Nucleus accumbens (tissue), 56 donors: Measurements from ENCODE around the gene SLC17A7.
"Not testable (repeated sequence)": the region's sequence is repeated elsewhere in the genome, so short reads cannot be mapped to it uniquely, and the experiment has no call there.

Experiments
- DNase-seq, 56 donors: peaks; one replicate each; lab custom pipeline; 2025; lab: John Stamatoyannopoulos, UW

Gene SLC17A7

DNA sequence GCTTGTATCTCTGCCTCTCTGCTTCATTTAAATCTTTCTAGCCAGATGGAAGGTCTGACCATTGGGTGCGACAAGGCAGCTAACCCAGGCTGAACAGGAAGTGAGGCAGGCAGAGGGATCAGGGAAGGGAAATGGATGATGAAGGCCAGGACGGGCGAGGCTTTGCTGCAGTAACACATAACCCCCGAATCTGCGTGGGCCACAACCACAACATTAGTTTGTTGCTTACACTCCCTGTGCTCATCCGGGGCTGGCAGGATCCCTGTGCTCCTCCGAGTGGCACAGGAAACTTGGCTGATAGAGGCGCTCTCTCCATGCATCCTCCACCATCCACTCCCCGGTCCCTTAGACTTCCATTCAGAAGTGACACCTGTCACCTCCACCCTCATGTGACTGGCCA, 31.6 kb upstream of the SLC17A7 start:
- DNase-seq = no peak

- DNase-seq = no peak
Measured at GRCh38 chr19:49470615-49470978, 29.3 kb upstream of the SLC17A7 start.

DNA sequence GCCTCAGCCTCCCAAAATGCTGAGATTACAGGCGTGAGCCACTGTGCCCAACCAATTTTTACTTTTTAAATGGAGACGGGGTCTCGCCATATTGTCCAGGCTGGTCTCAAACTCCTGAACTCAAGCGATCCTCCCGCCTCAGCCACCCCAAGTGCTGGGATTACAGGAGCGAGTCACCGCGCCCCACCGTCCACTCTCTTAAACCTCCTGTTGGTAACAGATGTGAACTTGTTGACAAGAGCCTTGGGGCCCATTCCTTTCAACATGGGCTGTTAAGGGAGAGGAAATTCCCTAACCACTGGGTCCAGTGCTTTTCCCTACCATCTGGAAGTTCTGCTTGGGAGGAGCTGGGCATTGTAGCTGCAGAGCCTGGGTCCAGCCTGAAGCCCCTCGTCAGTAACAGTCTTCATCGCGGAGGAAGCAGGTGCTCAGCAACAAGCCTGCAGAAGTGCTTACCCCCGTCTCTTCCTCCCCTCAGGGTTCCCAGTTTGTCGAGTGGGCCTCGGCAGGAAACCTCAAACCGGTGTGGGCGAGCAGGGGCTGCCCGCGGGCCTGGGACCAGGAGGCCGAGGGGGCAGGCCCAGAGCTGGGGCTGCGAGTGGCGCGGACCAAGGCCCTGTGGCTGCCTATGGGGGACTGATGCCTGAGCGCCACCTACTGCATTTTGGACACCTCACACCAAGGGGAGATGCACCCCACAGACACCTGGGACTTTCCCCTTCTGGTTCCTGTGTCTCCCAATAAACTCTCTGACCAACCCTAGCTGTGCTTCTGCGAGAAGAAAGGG, 28.7 kb upstream of the SLC17A7 start:
- no peak for DNase-seq

DNA sequence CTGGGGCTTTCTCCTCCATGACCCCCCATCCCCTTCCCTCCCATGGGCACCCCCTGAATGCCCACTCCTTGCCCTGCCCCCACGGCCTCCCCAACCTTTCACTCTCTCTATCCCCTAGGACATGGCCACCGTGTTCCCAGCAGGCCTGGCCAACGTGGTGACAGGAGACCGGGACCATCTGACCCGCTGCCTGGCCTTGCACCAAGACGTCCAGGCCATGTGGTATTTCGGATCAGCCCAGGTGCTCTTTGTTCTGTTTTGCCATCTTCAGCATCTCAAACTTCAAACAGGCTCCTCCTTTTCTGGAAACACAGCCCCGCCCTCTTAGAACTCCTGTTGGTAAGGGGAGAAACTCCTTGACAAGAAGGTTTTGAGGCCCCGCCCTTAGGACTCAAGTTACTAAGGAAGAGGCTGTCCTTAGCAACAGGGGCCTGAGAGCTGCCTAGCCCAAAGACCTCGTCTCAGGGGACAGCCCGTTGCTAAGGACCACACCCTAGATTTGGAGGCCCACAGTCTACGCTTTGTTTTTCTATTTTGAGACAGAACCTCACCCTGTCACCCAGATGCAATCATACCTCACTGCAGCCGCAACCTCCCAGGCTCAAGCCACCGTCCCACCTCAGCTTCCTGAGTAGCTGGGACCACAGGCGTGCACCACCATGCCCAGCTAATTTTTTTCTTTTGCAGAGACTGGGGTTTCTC, 27.6 kb upstream of the SLC17A7 start:
- peak in 1 of 56 donors; percentile 16 for DNase-seq

DNA sequence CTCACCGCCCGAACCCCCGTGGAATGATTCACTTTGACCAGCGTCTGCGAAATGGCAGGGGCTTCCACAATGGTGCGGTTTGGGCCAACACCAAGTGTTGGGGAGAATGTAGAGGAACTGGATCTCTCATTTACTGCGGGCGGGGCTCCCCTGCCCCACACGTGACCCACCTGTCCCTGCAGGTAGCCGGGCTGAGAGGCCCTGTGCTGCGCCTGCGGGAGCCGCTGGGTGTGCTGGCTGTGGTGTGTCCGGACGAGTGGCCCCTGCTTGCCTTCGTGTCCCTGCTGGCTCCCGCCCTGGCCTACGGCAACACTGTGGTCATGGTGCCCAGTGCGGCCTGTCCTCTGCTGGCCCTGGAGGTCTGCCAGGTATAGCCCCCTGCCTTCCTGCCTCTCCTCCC, 26.9 kb upstream of the SLC17A7 start:
- DNase-seq = no peak

- no peak for DNase-seq
Measured at GRCh38 chr19:49465371-49465770, 24.0 kb upstream of the SLC17A7 start.

DNA sequence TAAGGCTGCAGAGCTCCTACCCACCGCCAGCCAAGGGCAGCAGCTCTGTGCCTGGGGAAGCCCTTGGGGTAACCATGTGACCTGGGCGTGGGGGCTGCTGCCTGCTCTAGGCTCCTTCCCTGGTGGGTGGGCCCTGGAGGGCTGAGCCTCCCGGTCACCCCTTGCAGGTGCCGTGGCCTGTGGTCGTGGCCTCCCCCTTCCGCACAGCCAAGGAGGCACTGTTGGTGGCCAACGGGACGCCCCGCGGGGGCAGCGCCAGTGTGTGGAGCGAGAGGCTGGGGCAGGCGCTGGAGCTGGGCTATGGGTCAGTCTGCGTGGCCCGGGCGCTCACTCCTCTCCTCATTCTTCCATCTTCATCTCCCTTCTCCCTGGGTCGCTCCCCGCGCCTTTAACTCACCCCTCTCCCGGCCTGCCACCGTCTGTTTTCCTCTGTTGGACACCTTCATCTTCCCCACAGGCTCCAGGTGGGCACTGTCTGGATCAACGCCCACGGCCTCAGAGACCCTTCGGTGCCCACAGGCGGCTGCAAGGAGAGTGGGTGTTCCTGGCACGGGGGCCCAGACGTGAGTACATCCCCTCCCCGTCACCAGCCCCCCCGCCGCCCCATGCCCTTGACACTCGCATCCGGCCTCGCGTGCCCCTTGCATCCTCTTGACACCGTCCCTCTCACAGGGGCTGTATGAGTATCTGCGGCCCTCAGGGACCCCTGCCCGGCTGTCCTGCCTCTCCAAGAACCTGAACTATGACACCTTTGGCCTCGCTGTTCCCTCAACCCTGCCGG, 22.8 kb upstream of the SLC17A7 start:
- no peak for DNase-seq

- DNase-seq = no peak
Measured at GRCh38 chr19:49462492-49462891, 21.2 kb upstream of the SLC17A7 start.

DNA sequence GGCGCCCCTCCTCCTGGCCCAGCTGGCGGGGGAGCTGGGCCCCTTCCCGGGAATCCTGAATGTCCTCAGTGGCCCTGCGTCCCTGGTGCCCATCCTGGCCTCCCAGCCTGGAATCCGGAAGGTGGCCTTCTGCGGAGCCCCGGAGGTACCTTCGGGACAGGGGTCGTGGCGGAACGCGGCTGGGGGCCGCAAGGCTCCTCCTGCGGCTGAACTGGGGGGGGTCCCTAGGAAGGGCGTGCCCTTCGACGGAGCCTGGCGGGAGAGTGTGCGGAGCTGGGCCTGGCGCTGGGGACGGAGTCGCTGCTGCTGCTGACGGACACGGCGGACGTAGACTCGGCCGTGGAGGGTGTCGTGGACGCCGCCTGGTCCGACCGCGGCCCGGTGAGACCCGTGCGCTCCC, 20.3 kb upstream of the SLC17A7 start:
- no peak for DNase-seq

DNA sequence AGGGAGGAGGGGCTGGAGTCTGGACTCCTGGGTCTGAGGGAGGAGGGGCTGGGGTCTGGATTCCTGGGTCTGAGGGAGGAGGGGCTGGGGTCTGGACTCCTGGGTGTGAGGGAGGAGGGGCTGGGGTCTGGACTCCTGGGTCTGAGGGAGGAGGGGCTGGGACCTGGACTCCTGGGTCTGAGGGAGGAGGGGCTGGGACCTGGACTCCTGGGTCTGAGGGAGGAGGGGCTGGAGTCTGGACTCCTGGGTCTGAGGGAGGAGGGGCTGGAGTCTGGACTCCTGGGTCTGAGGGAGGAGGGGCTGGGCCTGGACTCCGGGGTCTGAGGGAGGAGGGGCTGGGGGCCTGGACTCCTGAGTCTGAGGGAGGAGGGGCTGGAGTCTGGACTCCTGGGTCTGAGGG, 19.8 kb upstream of the SLC17A7 start:
- not testable (repeated sequence) for DNase-seq

DNA sequence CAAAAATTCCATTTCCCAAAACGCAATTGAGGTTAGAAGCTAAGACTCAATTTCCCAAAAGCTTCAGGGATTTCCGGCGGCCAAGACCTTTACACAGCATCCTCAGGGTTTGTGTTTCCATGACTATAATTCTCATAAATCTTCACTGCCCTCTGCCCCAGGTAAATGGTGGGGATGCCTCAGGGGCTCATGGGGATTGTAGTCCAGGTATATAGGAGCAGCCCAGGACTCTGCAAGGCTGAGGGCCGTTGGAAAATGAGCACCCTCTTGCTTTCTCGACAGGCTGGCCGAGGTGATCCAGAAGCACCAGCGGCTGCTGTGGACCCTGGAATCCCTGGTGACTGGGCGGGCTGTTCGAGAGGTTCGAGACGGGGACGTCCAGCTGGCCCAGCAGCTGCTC, 18.1 kb upstream of the SLC17A7 start:
- no peak for DNase-seq

GRCh38 chr19:49458567-49458903, 17.2 kb upstream of the SLC17A7 start:
- DNase-seq = no peak

GRCh38 chr19:49456326-49456725, 15.0 kb upstream of the SLC17A7 start:
- no peak for DNase-seq

DNA sequence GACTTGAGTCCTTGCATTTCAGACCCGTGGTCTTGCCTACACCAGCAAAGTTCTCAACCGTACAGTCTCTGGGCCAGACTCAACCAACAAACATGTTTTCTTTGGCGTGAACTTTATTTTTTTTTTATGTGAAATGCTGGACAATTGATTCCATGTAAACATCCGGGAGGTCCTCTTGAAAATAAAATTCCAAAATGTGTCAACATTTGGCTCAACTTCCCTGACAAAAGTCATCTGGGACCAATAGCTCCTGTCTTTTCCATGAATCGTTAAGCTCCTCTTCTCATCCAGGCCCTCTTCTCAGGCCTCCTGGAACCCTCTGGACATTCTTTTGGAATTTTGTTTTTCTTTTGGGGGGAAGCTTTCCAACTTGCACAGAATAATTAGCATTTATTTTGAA, 14.4 kb upstream of the SLC17A7 start:
- no peak for DNase-seq

DNA sequence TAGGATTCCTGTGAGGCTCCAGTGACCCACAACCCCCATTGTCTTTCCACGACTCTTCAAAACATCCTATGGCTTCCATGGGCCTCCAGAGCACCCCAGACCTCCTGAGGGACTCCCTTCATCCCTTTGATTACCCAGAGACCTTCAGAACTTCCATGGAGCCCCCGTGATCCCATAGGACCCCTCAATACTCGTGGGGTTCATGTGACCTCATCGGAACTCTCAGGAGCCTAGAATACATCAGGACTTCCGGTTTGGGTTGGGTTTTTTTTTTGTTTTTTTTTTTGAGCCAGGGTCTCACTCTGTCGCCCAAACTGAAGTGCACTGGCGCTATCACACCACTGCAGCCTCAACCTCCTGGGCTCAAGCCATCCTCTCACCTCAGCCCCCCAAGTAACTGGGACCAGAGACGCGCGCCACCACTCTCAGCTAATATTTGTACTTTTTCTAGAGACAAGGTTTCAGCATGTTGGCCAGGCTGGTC, 12.5 kb upstream of the SLC17A7 start:
- DNase-seq = no peak

- peak; percentile 84 to 100 (median 98) for DNase-seq
Measured at GRCh38 chr19:49453013-49453756, 11.9 kb upstream of the SLC17A7 start, which contains the start of gene ALDH16A1. Gene ALDH16A1 (plus strand): TSS chr19:49453225. CDS start chr19:49453332, 107 bp downstream.

DNA sequence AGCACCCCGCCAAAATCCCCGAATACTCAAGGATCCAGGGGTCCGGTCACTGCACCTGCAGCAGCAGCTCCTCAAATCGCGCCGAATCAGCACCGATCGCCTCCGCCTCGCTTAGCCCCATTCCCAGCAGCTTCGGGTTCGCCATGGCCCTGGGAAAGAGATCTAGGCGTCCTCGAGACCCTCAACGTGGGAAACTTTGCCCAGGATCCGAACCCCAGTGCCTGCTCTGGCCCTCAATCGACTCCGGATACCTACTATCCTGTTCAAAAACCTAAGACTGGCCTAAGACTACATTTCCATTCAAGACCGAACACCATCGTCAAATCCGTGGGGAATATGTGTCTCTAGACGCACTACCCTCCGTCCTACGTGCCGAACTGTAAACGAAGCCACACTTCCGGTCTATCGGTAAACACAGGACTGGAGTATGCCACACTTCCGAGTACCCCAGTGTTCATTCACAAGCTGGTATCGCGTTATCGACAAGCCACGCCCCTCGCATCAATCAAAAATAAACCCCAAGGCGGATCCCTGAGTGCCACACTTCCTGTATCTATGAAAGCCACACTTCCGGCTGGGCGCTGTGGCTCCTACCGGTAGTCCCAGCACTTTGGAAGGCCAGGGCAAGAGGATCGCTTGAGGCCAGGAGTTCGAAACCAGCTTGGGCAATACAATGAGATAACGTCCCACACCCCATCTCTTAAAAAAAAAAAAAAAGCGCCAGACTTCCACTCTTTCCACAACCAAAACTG, 10.3 kb upstream of the SLC17A7 start, which contains the start of gene PIH1D1:
PIH1D1 (minus strand) TSS at position 385 of the 752 bp plus-strand sequence; CDS start at position 145, 240 bp downstream.
- DNase-seq = peak; percentile 60 to 99 (median 94)

- no peak for DNase-seq
Measured at GRCh38 chr19:49450405-49450804, 9.1 kb upstream of the SLC17A7 start.

GRCh38 chr19:49448432-49448786, 7.1 kb upstream of the SLC17A7 start:
- DNase-seq = no peak
